SIG-M5 (cell line): ENCODE data around the gene SLC26A4.

ENCODE experiments used
- DNase-seq: peaks from one replicate; lab custom pipeline; 2025; lab: John Stamatoyannopoulos, UW

Gene SLC26A4

DNA sequence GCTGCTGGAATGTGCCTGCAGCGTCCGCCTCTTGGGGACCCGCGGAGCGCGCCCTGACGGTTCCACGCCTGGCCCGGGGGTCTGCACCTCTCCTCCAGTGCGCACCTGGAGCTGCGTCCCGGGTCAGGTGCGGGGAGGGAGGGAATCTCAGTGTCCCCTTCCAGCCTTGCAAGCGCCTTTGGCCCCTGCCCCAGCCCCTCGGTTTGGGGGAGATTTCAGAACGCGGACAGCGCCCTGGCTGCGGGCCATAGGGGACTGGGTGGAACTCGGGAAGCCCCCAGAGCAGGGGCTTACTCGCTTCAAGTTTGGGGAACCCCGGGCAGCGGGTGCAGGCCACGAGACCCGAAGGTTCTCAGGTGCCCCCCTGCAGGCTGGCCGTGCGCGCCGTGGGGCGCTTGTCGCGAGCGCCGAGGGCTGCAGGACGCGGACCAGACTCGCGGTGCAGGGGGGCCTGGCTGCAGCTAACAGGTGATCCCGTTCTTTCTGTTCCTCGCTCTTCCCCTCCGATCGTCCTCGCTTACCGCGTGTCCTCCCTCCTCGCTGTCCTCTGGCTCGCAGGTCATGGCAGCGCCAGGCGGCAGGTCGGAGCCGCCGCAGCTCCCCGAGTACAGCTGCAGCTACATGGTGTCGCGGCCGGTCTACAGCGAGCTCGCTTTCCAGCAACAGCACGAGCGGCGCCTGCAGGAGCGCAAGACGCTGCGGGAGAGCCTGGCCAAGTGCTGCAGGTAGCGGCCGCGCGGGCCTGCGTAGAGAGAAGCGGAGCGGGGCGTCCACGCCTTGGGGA, 645 bp downstream of the SLC26A4 start:
- DNase-seq: no peak

DNA sequence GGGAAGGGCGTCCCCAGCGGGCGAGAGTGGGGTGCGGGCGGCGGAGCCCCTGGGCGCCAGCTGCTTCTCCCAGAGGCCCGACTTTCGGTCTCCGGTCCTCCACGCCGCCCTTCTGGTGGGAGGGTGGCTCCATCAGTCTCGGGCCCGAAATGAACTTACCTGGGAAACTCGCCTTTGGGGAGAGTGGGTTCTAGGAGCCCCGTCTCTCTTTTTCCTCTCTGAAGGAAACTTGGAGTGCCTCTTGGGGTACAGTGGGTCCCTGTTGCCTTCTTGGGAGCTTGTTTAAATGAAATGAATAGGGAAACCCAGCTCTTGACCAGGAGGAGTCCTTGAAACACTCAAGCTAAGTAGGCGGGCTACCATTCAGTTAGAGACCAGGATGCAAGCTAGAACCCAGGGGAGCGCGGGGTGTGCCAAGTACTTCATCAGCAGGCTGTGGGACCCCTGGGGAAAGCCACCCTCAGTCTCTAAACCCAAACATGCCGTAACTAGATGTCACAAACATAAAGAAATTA, 1.3 kb downstream of the SLC26A4 start:
- no peak for DNase-seq

DNA sequence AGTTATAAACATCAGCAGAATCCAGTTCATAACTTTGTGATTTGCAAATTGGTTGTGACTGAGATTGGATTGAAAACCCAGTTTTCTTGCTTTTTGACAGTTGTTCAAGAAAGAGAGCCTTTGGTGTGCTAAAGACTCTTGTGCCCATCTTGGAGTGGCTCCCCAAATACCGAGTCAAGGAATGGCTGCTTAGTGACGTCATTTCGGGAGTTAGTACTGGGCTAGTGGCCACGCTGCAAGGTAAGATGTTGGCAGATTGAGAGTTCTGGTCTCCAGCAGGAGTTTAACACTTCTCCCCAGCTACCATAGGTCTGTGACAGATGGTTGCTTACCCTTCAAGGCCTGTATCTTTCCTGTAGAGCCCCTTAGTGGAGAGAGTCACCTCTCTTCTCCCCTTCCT, 2.6 kb downstream of the SLC26A4 start:
- DNase-seq: no peak

- no peak for DNase-seq
Observed at GRCh38 chr7:107666790-107667189, 6.2 kb downstream of the SLC26A4 start.

- no peak for DNase-seq
Observed at GRCh38 chr7:107667341-107667740, 6.7 kb downstream of the SLC26A4 start.

DNA sequence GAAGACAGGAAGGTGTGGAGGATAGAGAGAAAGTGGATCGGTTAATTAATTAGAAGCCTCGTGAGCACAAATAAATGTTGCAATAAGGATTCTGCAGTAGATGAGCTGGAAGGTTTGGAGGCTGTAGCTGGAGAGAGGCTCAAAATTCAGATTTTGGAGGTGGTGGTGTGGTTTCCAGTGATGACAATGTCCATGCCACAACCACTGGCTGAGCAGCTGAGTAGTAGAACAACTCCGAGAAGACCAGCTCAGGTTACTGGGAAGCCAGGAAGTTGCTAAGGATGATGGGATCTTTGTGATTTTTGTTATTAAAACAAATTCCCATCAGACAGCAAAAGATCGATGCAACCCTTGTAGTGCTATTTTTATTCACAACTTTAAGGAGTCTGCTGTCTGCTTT, 7.7 kb downstream of the SLC26A4 start:
- DNase-seq: no peak

DNA sequence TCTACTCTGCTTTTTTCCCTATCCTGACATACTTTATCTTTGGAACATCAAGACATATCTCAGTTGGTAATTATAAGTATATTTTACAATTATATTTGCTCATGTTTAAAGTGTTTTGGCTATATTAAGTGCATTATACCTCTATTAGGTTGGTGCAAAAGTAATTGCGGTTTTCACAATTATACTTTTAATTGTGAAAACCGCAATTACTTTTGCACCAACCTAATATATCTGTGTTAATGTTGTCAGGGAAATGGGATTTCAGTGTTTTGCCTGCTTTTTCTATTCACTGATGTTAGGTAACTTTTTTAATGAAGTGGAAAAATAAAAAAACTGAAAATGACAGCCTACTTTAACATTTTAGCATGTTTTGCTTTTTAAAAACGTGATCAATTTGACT, 11.6 kb downstream of the SLC26A4 start:
- DNase-seq: no peak

GRCh38 chr7:107676249-107676648, 15.6 kb downstream of the SLC26A4 start:
- no peak for DNase-seq

DNA sequence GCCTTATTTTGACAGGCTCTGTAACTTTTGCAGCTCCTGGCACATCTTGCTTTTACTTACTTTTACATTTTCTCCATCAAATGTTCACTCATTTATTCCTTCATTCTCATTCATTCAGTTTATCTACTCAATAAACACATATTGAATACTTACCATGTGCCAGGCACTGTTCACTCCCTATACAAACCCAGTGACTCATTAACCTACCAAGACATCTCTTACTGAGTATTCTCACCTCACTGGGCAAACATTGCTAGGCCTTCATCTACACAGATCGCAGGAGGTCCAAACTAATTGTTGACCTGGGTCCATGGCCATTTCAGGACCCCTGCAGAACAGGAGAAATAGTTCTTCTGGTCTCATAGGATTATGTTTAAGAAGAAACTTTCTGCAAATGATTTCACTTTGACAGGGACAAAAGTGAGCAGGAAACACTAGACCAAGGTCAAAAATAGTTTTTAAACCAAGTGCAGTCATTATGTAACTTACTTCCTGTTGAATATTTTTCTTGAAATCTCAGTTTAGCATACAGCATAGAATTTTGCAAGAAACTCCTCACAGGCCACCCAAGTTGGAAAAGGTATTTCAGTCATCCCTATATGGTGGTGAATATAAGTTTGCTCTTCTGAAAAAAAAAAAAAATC, 17.6 kb downstream of the SLC26A4 start:
- DNase-seq: no peak

DNA sequence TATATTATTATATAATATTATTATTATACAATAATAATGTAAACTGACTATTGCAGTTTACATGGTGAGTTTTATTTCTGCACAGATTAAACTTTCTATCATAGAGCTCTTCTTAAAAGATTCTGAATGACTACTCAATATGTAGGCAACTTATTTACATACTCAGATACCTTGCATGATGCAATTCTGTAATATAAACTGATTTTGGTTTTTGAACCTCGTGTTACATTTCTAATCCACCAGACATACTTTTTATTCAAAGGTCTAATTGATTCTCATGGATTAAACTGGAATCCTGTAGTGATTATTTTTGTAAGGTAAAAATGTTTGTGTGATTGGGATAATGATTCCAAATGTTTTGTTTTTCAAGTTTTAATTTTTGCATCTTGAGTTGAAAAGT, 19.9 kb downstream of the SLC26A4 start:
- no peak for DNase-seq

DNA sequence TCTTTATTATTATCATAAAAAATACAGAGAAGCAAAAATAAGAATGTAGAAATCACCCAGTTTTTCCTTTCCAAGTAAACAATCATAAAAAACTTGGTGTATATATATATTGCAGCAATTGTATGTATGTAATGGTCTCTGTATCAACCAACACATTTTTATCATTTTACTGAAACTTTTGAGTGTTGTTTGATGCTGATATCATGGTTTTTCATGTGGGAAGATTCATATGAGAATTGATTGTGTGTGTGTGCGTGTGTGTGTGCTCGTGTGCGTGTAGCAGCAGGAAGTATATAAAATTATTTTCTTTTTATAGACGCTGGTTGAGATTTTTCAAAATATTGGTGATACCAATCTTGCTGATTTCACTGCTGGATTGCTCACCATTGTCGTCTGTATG, 22.3 kb downstream of the SLC26A4 start:
- no peak for DNase-seq

DNA sequence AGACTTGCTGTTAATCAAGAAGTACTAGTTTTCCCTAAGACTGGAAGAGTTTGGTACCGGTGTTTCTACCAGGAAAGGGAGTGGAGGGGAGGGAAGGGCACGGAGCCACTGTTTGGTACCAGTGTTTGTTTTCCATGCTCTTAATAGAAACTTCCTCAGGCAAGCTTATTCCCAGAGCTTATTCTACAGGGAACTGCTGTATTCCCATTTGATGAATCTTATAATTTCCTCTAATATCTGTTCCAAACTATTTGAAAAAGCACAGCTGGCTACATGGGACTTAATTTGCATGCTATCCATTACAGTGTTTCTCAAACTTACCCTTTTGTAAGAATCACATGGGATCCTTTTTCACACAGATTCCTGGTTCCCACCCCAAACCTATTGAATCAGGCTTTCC, 23.7 kb downstream of the SLC26A4 start:
- no peak for DNase-seq

GRCh38 chr7:107684947-107685463, 24.4 kb downstream of the SLC26A4 start:
- no peak for DNase-seq

- DNase-seq: no peak
Observed at GRCh38 chr7:107686816-107687387, 26.3 kb downstream of the SLC26A4 start.

- no peak for DNase-seq
Observed at GRCh38 chr7:107687656-107688055, 27.0 kb downstream of the SLC26A4 start.

- no peak for DNase-seq
Observed at GRCh38 chr7:107689553-107689952, 28.9 kb downstream of the SLC26A4 start.

DNA sequence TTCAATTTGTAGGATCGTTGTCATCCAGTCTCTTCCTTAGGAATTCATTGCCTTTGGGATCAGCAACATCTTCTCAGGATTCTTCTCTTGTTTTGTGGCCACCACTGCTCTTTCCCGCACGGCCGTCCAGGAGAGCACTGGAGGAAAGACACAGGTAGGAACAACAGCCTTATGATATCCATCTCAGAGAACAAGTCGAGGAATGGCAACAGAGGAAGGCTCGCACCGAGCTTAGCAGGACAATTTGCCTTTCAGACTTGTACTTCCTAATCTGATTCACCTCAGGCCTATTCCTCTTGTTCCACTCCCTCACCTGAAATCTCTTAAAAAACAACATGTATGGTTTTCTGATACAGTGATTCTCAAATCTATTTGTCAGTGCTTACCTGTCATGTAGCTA, 29.5 kb downstream of the SLC26A4 start:
- no peak for DNase-seq

DNA sequence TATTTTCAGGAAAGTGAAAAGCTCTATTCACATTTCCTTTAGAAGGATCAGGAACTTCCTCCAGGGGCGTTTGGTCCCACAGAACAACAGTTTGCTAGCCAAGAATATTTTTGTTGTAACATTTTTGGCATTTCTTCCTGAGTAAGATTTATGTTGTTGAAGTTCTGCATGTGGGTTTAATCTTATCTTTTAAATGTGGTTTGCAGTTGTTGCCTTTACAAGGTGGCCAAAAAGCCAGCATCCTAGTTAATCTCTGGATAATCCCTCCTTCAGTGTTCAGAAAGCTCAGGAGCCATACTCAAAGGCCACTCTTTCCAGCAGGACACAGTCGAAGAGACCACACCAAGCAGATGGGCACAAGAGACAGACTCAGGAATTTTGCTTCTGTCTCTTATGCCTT, 30.0 kb downstream of the SLC26A4 start:
- DNase-seq: no peak

- DNase-seq: no peak
Observed at GRCh38 chr7:107691716-107692115, 31.1 kb downstream of the SLC26A4 start.

DNA sequence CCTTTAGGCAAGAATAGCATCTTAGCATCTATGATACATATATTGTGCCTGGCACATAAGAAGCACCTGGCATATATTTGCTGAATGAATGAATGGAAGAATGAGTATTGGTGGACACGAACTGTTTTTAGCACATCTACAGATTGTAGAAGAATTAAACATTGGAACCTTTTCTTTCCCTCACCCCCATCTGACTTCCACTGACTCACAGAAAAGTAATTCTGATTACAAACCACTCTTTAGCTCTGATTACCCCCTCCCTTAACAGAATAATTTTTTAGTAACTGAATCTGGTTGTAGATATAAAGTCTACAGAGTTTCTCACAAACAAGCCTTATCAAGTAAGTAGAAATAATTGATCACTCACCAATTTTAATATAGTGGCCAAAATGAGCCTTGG, 31.9 kb downstream of the SLC26A4 start:
- no peak for DNase-seq

- no peak for DNase-seq
Observed at GRCh38 chr7:107693396-107693795, 32.8 kb downstream of the SLC26A4 start.

DNA sequence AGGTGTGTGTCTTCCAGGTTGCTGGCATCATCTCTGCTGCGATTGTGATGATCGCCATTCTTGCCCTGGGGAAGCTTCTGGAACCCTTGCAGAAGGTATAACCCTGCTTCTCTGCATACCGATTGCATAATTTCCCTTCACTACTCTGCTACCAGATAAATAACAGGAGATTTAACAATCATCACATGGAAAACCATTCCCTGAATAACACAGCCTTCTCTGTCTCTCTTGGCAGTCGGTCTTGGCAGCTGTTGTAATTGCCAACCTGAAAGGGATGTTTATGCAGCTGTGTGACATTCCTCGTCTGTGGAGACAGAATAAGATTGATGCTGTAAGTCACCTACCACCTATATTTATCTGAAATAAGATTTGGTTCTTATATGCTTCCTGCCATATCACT, 33.8 kb downstream of the SLC26A4 start:
- DNase-seq: no peak

- DNase-seq: no peak
Observed at GRCh38 chr7:107696330-107696946, 35.8 kb downstream of the SLC26A4 start.
